Measurements from ENCODE around the gene DTYMK.

Gene DTYMK

GRCh38 chr2:241645915-241646645, 40.5 kb downstream of the DTYMK start:
- no peak for DNase-seq

DNA sequence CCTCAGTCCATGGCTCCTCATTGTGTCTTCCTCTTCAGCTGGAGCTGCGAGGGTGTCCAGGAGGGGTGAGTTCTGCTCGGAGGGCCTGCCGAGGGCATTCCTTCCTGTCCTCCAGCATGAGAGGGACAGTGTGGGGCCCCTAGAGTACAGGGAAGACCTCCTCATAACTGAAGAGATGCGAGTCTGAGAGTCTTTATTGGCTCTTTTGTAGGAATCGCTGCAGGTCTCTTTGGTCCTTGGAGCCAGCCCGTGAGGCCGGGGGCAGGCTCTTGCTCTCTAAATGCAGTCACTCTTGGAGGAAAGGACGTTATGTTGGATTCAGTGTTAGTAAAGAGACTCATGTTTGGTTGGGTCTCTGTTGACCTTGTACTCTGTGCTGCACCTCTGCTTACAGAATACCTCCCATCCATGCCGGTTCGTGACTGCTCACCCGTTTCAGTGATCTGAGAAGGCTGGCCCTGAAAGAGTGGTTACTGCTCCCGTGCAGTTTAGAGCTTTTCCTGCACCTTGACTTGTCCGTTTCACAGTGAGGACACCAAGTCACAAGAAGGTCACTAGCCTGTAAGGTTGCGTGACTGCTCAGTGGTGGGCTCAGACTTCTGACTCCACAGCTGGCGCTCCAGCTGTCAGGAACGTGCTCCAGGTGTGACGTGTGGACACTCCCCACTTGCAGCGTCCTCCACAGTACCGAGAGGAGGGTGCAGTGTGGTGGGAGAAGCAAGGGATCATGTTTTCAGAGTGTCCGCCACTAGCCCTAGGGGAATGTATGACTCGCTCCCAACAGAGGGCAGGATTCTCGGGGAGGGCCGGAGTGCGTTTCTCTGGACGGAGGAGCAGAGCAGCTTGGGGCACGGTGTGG, 41.3 kb downstream of the DTYMK start:
- no peak for DNase-seq

GRCh38 chr2:241641631-241642030, 45.0 kb downstream of the DTYMK start:
- no peak for DNase-seq

GRCh38 chr2:241640165-241640795, 46.3 kb downstream of the DTYMK start:
- no peak for DNase-seq

DNA sequence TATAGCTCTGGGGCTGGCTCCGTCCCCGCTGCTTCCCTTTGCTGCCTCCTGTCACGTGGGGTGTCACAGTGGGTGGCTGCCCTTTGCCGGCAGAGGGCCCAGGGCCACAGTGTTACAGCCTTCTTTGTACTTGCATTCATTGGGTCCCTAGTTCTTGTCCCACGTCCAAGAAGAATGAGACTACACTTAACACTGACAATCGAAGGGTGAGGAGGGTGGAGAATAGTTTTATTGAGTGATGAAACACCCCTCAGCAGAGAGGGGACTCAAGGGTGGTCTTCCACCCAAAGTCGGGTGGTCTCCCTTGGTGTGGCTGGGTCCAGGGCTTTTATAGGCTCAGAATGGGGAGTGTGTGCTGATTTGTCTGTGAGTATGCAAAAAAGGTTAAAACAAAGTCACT, 47.2 kb downstream of the DTYMK start:
- no peak for DNase-seq

DNA sequence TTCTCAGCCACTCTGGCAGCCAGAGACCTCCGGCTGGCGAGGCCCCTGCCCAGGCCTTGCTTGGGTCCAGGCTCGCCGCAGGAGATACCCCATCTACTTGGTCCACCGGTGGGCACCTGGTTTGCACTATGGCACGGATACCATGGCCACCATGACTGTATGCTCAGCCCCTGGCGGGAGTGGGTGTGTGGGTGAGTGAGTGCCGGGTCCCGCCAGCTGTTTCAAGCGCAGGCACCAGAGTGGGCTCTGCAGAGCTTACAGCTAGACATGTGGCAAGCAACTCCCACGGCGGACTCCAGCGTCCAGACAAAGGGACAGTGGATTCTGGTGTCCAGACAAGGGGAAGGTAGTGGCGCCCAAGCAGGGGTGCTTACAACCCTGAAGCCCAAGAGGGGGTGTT, 47.7 kb downstream of the DTYMK start:
- DNase-seq: no peak

DNA sequence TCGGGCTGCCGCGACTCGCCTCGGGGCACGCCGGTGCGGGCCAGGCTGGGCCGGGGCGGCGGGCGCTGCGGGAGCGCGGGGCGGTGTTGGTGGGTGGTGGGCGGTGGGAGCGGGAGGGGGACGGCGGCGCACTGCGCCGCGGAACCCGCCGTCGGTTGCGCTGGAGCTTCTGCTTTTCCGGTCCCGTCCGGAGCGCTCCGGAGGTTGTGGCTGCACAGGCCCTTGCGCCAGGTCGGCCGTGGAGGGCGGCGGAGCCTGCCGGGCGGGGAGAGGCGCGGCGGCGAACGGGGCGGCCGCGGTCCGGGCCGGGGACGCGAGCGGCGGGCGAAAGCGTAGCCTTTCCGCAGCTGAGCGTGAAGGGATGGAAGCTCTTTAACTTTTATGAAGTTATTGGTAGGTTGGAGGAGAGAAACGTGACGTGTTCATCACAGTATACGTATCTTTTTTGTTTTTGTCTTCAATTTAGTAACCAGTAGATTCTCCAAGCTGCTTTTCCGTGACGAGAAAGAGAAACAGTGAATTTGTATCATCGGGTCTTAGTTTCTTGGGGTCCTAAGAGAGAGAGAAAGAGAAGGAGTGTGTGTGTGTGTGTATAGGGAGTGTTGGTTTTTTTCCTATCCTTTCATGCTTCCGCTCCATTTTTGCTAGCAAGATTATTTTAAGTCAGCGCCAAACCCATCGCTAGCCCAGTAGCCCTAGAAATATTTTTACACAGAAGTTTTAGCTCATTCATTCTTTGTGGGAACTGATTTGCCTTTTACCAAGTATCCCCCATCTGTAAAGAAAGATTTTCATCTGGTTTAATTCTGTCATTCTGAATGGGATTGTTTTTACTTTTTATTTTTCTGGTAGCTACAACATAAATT, 48.6 kb downstream of the DTYMK start:
- DNase-seq: no peak

DNA sequence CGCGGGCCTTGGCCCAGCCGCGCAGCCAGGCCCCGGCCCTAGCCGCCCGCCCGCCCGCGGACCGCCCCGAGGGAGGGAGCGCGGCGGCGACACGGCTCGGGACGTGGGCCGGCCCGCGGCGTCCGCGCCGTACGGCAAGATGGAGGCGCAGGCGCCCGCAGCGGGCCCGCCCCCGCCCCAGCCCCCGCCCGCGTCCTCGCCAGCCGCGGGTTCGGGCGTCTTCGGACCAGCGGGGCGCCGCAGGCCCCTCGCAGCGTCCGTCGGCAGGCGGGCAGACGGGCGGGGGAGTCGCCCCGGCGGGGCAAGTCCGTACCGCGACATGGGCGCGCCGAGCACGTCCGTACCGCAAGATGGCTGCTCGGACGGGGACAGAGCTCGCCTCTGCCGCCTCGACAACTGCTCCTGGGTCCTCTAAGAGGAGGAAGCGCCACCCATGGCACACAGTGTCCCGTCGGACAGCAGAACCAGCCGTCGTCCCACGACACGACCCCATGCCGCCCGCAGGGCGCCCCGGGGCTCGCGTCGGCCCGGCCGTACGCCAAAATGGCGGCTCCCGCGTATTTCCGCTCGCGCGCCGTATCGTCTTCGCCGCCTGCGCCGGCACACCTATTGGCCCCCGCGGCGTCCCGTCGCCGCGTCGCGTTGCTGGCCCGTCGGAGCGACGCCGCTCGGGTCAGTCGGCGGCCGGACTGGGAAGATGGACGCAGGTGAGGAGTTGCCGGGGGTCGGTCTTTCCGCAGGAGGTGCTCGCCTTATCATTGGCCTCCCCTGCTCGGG, 49.4 kb downstream of the DTYMK start, which contains the start of the genes ATG4B and THAP4:
TSS of gene ATG4B (plus strand) at position 676 of the 777 bp plus-strand sequence. CDS start at position 698, 22 bp downstream.
TSS of gene THAP4 (minus strand) at position 141 of the 777 bp plus-strand sequence. CDS start 141 bp downstream, outside the sequence.
- peak; percentile 91 for DNase-seq

DNA sequence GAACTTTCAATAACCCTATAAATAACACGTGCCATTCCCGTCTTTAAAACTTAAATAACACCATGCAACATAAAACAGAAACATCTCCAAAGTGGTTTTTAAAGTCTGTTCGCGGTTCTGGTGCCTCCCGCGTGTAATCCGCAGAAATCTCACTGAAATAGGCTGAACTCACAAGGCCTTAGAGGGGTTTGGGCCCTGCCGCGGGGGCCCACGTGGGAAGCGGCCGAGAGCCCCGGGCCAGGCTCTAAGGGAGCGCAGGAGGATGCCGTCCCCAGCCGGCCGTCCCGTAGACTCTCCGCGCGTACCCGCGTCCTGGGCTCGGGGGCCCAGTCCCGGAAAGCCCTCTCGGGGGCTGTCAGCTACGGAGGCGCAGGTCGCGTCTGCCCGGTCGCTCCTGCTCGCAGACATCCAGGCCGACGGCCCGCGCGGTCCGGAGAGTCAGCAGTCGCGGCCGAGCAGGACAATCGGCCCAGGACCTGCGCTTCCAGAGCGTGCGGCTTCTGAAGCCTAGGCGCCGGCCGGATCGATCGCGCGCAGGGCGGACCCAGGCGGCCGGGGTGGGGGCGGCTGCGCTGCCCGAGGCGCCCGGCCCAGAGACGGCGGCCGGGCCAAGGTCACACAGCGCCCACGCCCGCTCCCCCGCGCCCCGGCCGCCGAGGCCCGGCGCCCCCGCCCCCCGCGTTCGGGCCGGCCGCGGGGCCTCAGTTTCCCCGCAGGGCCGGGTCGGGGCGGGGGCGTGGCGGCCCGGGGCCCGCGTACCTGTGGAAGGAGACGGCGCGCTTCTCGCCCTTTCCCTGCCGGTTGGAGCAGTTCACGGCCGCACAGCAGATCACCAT, 50.2 kb downstream of the DTYMK start:
- DNase-seq: peak; percentile 51

- DNase-seq: no peak
Measured at GRCh38 chr2:241635756-241636155, 50.9 kb downstream of the DTYMK start.

DNA sequence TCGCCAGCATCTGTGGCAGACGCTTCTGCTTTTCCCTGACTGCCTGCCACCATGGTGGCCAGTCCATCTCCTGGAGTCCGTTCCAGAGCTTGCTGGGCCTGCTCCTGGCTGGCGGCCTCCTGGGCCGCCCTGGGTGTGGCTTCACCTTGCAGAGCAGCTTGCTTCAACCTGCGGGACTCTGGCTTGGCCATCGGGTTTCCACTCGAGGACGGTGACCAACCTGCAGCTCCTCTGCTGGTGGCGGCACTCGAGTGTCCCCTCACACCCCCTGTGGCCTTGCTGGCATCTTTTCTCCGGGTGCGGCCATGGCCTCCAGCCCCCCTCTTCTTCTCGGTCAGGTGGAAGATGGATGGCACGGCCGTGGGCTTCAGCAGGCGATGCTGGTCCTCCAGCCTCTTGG, 53.1 kb downstream of the DTYMK start:
- DNase-seq: no peak

GRCh38 chr2:241632478-241633325, 53.9 kb downstream of the DTYMK start:
- no peak for DNase-seq

DNA sequence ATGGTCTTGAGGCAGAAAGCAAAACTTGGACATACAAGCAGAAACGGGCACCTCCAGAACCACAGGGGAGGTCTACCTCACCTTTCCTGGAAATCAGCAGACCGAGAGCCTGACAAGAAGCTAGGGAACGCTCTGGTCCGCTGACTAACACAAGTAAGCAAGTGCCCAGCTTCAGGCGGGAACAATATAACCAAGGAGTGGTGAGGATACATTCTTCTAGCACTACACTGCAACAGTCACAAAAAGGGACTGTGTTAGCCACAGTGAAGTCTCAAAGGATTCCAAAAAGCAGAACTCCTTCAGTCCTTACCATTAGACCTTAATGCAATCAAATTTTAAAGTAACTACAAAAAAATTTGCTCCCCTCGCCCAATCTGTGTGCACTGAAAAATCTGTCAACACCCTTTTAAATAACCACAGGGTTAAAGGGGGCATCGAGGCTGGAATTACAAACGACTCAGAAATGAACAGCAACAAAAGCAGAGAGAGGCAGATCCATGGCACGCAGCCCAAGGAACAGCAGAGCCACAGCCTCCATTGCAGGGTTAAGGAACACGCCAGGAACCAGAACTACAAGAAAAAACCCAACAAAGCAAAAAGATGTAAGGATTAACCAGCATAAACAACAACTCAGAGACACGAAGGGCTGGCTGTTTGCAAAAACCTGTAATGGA, 56.7 kb downstream of the DTYMK start:
- no peak for DNase-seq

DNA sequence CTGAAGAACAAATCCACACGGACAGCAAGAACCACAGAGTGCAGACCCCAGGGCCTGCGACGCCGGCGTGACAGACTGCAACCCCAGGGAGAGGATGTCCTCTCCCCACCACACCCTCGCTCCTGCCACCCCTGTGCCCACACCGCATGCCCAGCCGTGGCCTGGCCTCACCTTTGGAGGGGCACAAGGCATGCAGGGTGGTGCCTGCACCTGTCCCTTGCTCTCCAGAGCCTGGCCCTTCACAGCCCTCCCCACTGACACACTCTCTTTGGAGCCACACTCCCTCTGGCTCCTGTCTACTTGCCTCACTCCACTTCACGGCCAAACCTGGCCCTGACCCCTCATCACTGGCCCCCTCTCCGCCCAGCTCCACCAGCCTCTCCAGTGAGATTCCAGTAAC, 58.9 kb downstream of the DTYMK start:
- DNase-seq: no peak
